Measurements from ENCODE around the gene MYH13.

MYH13 gene

GRCh38 chr17:10266296-10266876 is 106.4 kb downstream of the MYH13 start:
- TF ChIP-seq CTCF (conservative IDR thresholded peaks at IDR 0.05) = no peak
- H3K27ac ChIP-seq = no peak overlapping the region

- no peak for TF ChIP-seq CTCF (conservative IDR thresholded peaks at IDR 0.05)
- no peak overlapping the region for H3K27ac ChIP-seq
These were observed 107.6 kb downstream of the MYH13 start for GRCh38 chr17:10265100-10265810.

GRCh38 chr17:10264051-10264450 is 108.8 kb downstream of the MYH13 start:
- no peak for TF ChIP-seq CTCF (conservative IDR thresholded peaks at IDR 0.05)
- no peak overlapping the region for H3K27ac ChIP-seq

- H3K27ac ChIP-seq = no peak overlapping the region
- TF ChIP-seq CTCF (conservative IDR thresholded peaks at IDR 0.05) = no peak
These were observed 110.4 kb downstream of the MYH13 start for GRCh38 chr17:10262451-10262850.

DNA sequence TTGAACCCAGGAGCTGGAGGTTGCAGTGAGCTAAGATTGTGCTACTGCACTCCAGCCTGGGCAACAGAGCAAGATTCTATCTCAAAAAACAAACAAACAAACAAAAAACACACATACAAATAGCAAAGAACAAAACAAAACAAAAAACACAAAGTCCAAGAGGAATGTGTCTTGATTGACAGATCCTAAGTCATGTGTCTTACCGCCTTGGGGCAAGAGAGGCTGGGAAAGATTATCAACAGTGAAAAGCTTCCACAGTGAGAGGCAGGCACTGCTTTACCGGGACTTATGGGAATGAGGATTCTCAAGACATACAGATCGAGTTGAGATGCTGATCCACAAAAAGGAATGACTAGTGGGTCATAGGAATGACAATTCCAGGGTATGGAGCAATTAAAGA is 111.7 kb downstream of the MYH13 start:
- no peak overlapping the region for H3K27ac ChIP-seq
- TF ChIP-seq CTCF (conservative IDR thresholded peaks at IDR 0.05) = no peak

DNA sequence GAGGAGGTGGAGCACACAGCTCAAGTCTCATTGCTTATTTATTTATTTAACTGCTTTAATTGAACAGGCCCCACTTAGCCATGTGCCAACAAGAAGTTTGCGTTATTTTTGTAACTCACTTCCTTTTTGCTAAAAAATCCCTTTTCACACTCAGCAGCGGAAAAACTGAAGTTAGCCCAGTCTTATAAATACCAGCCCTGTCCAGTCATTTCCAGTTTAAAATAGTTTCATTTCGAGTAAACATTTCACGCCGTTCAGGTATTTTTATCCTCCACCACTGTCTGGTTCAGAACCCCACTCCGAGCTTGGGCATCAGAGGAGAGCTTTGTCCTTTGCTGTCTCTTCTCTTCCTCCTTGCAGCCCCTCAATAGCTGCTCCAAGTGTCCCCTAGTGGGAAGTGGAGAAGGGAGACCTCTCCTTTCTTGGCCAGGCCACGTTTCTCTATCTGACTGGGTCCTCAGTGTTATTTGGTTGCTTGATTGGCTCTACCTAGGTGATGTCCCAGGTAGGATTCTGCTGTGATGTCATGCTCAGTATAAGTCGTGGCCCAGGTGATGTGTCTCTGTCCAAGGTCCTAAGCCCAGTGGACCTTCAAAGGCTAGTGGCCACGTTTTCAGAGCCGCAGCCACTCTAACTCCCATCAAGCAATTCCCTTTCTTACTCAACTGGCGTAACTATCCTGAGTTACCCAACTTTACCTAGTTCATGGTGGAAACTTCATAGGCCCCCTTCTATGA is 121.4 kb downstream of the MYH13 start:
- no peak for TF ChIP-seq CTCF (conservative IDR thresholded peaks at IDR 0.05)
- H3K27ac ChIP-seq = no peak overlapping the region

Data from VCaP (cell line).